Esophagus muscularis mucosa (tissue), 4 donors: ENCODE data around the gene PTPRN2.

Source experiments
- CTCF ChIP-seq, 3 experiments: fragments of 200-600 bp in 2 of 3; fragments of 450-650 bp in 1 of 3; sonication (generic) in 2 of 3; IDR thresholded peaks; one replicate each; pipeline ENCODE4 v1.5.1; 2017 to 2019; ENCODE audit warnings: antibody characterized with exemption in 3 of 3, mild to moderate bottlenecking in 2 of 3, moderate library complexity in 1 of 3
- EP300 ChIP-seq: sonication (generic); formaldehyde crosslinking; IDR thresholded peaks from one replicate; pipeline ENCODE4 v1.6.1; 2017; ENCODE audit warnings: antibody characterized with exemption
- POLR2A ChIP-seq: fragments of 450-650 bp; IDR thresholded peaks from one replicate; pipeline ENCODE4 v1.6.1; 2017; ENCODE audit warnings: antibody characterized with exemption, moderate library complexity, mild to moderate bottlenecking, low read depth
- POLR2AphosphoS5 ChIP-seq, 2 donors: sonication (generic); formaldehyde crosslinking; IDR thresholded peaks; one replicate each; pipeline ENCODE4 v1.6.1; 2017; ENCODE audit warnings: antibody characterized with exemption in 2 of 2

GRCh38 chr7:158229945-158230344, 357.7 kb downstream of the PTPRN2 start:
- no peak for TF ChIP-seq POLR2AphosphoS5 (IDR thresholded peaks at IDR 0.05)
- TF ChIP-seq CTCF (IDR thresholded peaks at IDR 0.05) = no peak
- TF ChIP-seq POLR2A = no peak
- no peak for TF ChIP-seq EP300
